A549 (cell line): ENCODE measurements around the gene UCP2. TPM values are rescaled to one million over a fixed set of nuclear protein-coding genes. Genes with fewer than 3 reads are reported as not detected.

Source experiments
- ATAC-seq, 2 experiments: fragments of 200-7000 bp in 1 of 2; fragments of >200 bp in 1 of 2; cut with Nextera tagmentation in 1 of 2; cut with Tn5 transposase in 1 of 2; 3 replicates each; pipeline versions ENCODE4 v1.8.0 to v1.9.1; 2018 to 2020; ENCODE audit warnings: mild to moderate bottlenecking in 1 of 2, moderate library complexity in 1 of 2
- CTCF ChIA-PET: fragments of 300-600 bp; sonication (Branson Sonifier 250); formaldehyde crosslinking; extraction: SDS; loops from one replicate; lab custom pipeline; 2021; ENCODE audit warnings: antibody characterized with exemption, inconsistent platforms; lab: Yijun Ruan, JAX
- POLR2A ChIA-PET: fragments of 350-600 bp; formaldehyde crosslinking; extraction: SDS; loops from one replicate; lab custom pipeline; 2021; ENCODE audit warnings: antibody characterized with exemption, inconsistent platforms; lab: Yijun Ruan, JAX
- DNase-seq, 2 experiments: peaks; one replicate each; pipeline versions ENCODE4 v3.0.0 to v3.0.0-alpha.2; 2011 to 2016; ENCODE audit warnings: low read depth in 1 of 2, low spot score in 1 of 2
- FAIRE-seq: peaks from 2 replicates; lab custom pipeline; 2011; peaks lifted over from hg19 to GRCh38; lab: Jason Lieb, UNC
- H3K27ac ChIP-seq, 2 experiments: fragments of >200 bp; sonication (Bioruptor Twin); formaldehyde crosslinking; 3 replicates each; pipeline ENCODE4 v1.5.1; 2016 to 2017
- H3K4me1 ChIP-seq: fragments of >200 bp; sonication (Bioruptor Twin); formaldehyde crosslinking; 3 replicates; pipeline ENCODE4 v1.6.1; 2016
- H3K4me2 ChIP-seq: fragments of >200 bp; sonication (Bioruptor Twin); formaldehyde crosslinking; 3 replicates; pipeline ENCODE4 v1.6.1; 2016
- H3K4me3 ChIP-seq: fragments of >200 bp; sonication (Bioruptor Twin); formaldehyde crosslinking; 3 replicates; pipeline ENCODE4 v1.5.1; 2016
- H3K9me3 ChIP-seq: fragments of >200 bp; sonication (Bioruptor Twin); formaldehyde crosslinking; 3 replicates; pipeline ENCODE4 v1.6.1; 2016
- ATOH8 ChIP-seq: fragments of 250-450 bp; sonication (Bioruptor Pico); IDR thresholded peaks from 2 replicates; pipeline ENCODE4 v1.5.0; 2020; ENCODE audit warnings: low read depth, mild to moderate bottlenecking, moderate library complexity
- BHLHE40 ChIP-seq: IDR thresholded peaks from 2 replicates; pipeline ENCODE4 v1.6.1; 2012; ENCODE audit warnings: low read depth, low read length, inconsistent platforms
- CEBPB ChIP-seq, 2 experiments: fragments of >200 bp in 1 of 2; sonication (Bioruptor Twin) in 1 of 2; formaldehyde crosslinking in 1 of 2; IDR thresholded peaks; 2 replicates each; pipeline ENCODE4 v1.6.1; 2012 to 2016
- CTCF ChIP-seq: fragments of >200 bp; sonication (Bioruptor Twin); formaldehyde crosslinking; IDR thresholded peaks from 3 replicates; pipeline ENCODE4 v1.5.1; 2016
- EHF ChIP-seq: fragments of 250-450 bp; sonication (Bioruptor Pico); IDR thresholded peaks from 2 replicates; pipeline ENCODE4 v1.5.0; 2020; ENCODE audit warnings: mild to moderate bottlenecking
- ESRRA ChIP-seq: fragments of 150-350 bp; IDR thresholded peaks from 2 replicates; pipeline ENCODE4 v1.6.1; 2014; ENCODE audit warnings: mild to moderate bottlenecking, low read length, borderline replicate concordance
- FOXS1 ChIP-seq: fragments of 250-450 bp; sonication (Bioruptor Pico); IDR thresholded peaks from 2 replicates; pipeline ENCODE4 v1.5.0; 2020; ENCODE audit warnings: mild to moderate bottlenecking, moderate library complexity
- HES2 ChIP-seq: fragments of >200 bp; sonication (Bioruptor Twin); formaldehyde crosslinking; IDR thresholded peaks from 2 replicates; pipeline ENCODE4 v1.6.1; 2016
- HOXB5 ChIP-seq: fragments of 250-450 bp; sonication (Bioruptor Pico); IDR thresholded peaks from 2 replicates; pipeline ENCODE4 v1.5.0; 2020; ENCODE audit warnings: mild to moderate bottlenecking, moderate library complexity
- MAFK ChIP-seq: fragments of 450-650 bp; IDR thresholded peaks from 2 replicates; pipeline ENCODE4 v1.6.1; 2014; ENCODE audit not compliant: partially characterized antibody
- MYC ChIP-seq: IDR thresholded peaks from 2 replicates; pipeline ENCODE4 v1.6.1; 2012; ENCODE audit warnings: mild to moderate bottlenecking, inconsistent platforms, low read length, improper control_type of control experiment, borderline replicate concordance
- NFE2L2 ChIP-seq: fragments of 150-350 bp; conservative IDR thresholded peaks from 2 replicates; pipeline ENCODE4 v1.6.1; 2014; ENCODE audit warnings: low read length
- NPAS2 ChIP-seq: fragments of 250-450 bp; sonication (Bioruptor Pico); IDR thresholded peaks from 2 replicates; pipeline ENCODE4 v1.8.0; 2022; ENCODE audit warnings: mild to moderate bottlenecking, moderate library complexity, borderline replicate concordance
- NR3C1 ChIP-seq: fragments of >200 bp; sonication (Bioruptor Twin); formaldehyde crosslinking; IDR thresholded peaks from 3 replicates; pipeline ENCODE4 v1.6.1; 2017
- RARB ChIP-seq: fragments of 250-450 bp; sonication (Bioruptor Pico); IDR thresholded peaks from 2 replicates; pipeline ENCODE4 v1.8.0; 2021; ENCODE audit warnings: mild to moderate bottlenecking, moderate library complexity
- RNF2 ChIP-seq: fragments of 200-600 bp; sonication (generic); IDR thresholded peaks from 2 replicates; pipeline ENCODE4 v1.6.1; 2016; ENCODE audit warnings: low read depth, mild to moderate bottlenecking, antibody characterized with exemption, moderate library complexity, borderline replicate concordance
- SMC3 ChIP-seq: fragments of >200 bp; sonication (Bioruptor Twin); formaldehyde crosslinking; IDR thresholded peaks from 3 replicates; pipeline ENCODE4 v1.6.1; 2018; ENCODE audit warnings: inconsistent platforms
- SREBF2 ChIP-seq: fragments of 450-650 bp; IDR thresholded peaks from 2 replicates; pipeline ENCODE4 v1.6.1; 2014; ENCODE audit warnings: mild to moderate bottlenecking, moderate library complexity
- USF2 ChIP-seq: fragments of 450-650 bp; IDR thresholded peaks from 2 replicates; pipeline ENCODE4 v1.6.1; 2014; ENCODE audit warnings: antibody characterized with exemption
- ZC3H11A ChIP-seq: fragments of 450-650 bp; IDR thresholded peaks from 2 replicates; pipeline ENCODE4 v1.6.1; 2014; ENCODE audit warnings: antibody characterized with exemption, mild to moderate bottlenecking
- ZFP36 ChIP-seq: fragments of 450-650 bp; IDR thresholded peaks from 2 replicates; pipeline ENCODE4 v1.6.1; 2014; ENCODE audit warnings: borderline replicate concordance; ENCODE audit not compliant: partially characterized antibody
- WGBS: methylation state at CpG from one replicate; pipeline ENCODE4 v1.1.6; 2017; ENCODE audit errors: missing lambda C conversion rate; 5-methylcytosine and 5-hydroxymethylcytosine counted together
- polyA plus RNA-seq, 4 experiments: library from polyadenylated mRNA; depleted of rRNA in 3 of 4; stranded (reverse); fragments of >200 nt; fragmentation: RNase III in 1 of 4; extraction: RNeasy Plus Mini Kit Qiagen cat#74134 plus additional on column Dnase treatment in 1 of 4; gene quantifications; 2 replicates in 3 of 4; 3 replicates in 1 of 4; pipeline ENCODE4 v1.2.3, GENCODE V29; 2011 to 2017
- TF ChIP-seq, protein P1 (sequence below): IDR thresholded peaks from 2 replicates; pipeline ENCODE4 v1.6.1; 2012

UCP2 gene
- polyA plus RNA-seq, 2 of the 4 experiments (the other 2 are of a cell fraction) = 51.6 to 131 TPM

- ATAC-seq (no peak), FAIRE-seq (no peak), DNase-seq (no peak)
- no peaks in the 10 kb centered on the region for H3K9me3 ChIP-seq
- WGBS = 89% methylated on average over 5 of the region's 5 CpGs
- H3K27ac ChIP-seq = no peak overlapping the region
- TF ChIP-seq SREBF2 (no peak), MAFK (peak; percentile 49)
- TF ChIP-seq, all 56 proteins: peak for 1
- ChIA-PET CTCF (interaction anchor here (1.6 to 2.3 kb wide), 2 partner anchors 14 to 18 kb away, joined by 4 to 9 read pairs; no protein-coding TSS in a partner anchor), POLR2A (no interaction called here)
- peaks cover 4% of the 10 kb centered on the region; the same call in 2 of the 3 replicates for H3K4me1 ChIP-seq
- H3K4me2 ChIP-seq = no peak overlapping the region
- H3K4me3 ChIP-seq = no peak overlapping the region
Measured at GRCh38 chr11:73949912-73950311, 32.7 kb downstream of the UCP2 start.

GRCh38 chr11:73949246-73949645 is 33.4 kb downstream of the UCP2 start:
- Histone ChIP-seq H3K4me1 (peaks cover 4% of the 10 kb centered on the region; the same call in 2 of the 3 replicates), H3K4me2 (no peak overlapping the region), H3K27ac (no peak overlapping the region), H3K4me3 (no peak overlapping the region), H3K9me3 (no peaks in the 10 kb centered on the region)
- DNase-seq = no peak
- ChIA-PET POLR2A (no interaction called here), CTCF (interaction anchor here (1.0 to 2.3 kb wide), 3 partner anchors 15 to 170 kb away, joined by 3 to 9 read pairs (median 4); no protein-coding TSS in a partner anchor)
- no peak for ATAC-seq
- TF ChIP-seq ATOH8 (CRISPR knock-in tag) = no peak
- TF ChIP-seq CEBPB (IDR thresholded peaks at IDR 0.05) = no peak
- TF ChIP-seq SMC3 = no peak
- TF ChIP-seq, protein P1, sequence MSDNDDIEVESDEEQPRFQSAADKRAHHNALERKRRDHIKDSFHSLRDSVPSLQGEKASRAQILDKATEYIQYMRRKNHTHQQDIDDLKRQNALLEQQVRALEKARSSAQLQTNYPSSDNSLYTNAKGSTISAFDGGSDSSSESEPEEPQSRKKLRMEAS = no peak
- no peak for TF ChIP-seq RARB
- no peak for TF ChIP-seq NPAS2 (CRISPR knock-in tag)
- no peak for TF ChIP-seq HES2
- WGBS = 69% methylated on average over 4 of the region's 4 CpGs
- FAIRE-seq = no peak

- H3K27ac ChIP-seq = no peak overlapping the region
- ChIA-PET POLR2A (no interaction called here), CTCF (interaction anchor here (1.4 kb wide), 1 partner anchor 16 kb away, joined by 4 read pairs; no protein-coding TSS in a partner anchor)
- no peak for ATAC-seq
- H3K4me1 ChIP-seq = peaks cover 1% of the 10 kb centered on the region; the same call in 1 of the 3 replicates
- no peak overlapping the region for H3K4me2 ChIP-seq
- FAIRE-seq = no peak
- 76% methylated on average over 12 of the region's 13 CpGs for WGBS
- H3K4me3 ChIP-seq = no peak overlapping the region
- TF ChIP-seq ZC3H11A (no peak), NPAS2 (CRISPR knock-in tag) (no peak), EHF (CRISPR knock-in tag) (no peak), USF2 (no peak), BHLHE40 (no peak)
- TF ChIP-seq, all 56 proteins: peak for 0
- DNase-seq = no peak
- no peaks in the 10 kb centered on the region for H3K9me3 ChIP-seq
Measured at GRCh38 chr11:73946798-73947458, 35.7 kb downstream of the UCP2 start.

GRCh38 chr11:73945396-73945795 is 37.2 kb downstream of the UCP2 start:
- Histone ChIP-seq H3K4me2 (no peak overlapping the region), H3K27ac (no peak overlapping the region), H3K4me1 (no peaks in the 10 kb centered on the region), H3K9me3 (no peaks in the 10 kb centered on the region), H3K4me3 (no peak overlapping the region)
- DNase-seq (no peak), FAIRE-seq (no peak), ATAC-seq (no peak)
- WGBS = 41% methylated on average over 4 of the region's 4 CpGs
- ChIA-PET CTCF (interaction anchor here (0.9 to 1.7 kb wide), 4 partner anchors 13 to 82 kb away, joined by 3 to 7 read pairs (median 4); no protein-coding TSS in a partner anchor), POLR2A (no interaction called here)
- TF ChIP-seq USF2 (no peak), MYC (no peak), RNF2 (no peak), MAFK (no peak), ZFP36 (no peak), RARB (no peak), NR3C1 (no peak), ESRRA (no peak), FOXS1 (CRISPR knock-in tag) (no peak), HOXB5 (no peak), NFE2L2 (no peak), CTCF (no peak), ATOH8 (CRISPR knock-in tag) (no peak)
